Mammary epithelial cell (primary cell): ENCODE data around the gene CLINT1.

Experiments used
- EZH2 ChIP-seq: IDR thresholded peaks from 2 replicates; pipeline ENCODE4 v1.6.1; 2012; ENCODE audit warnings: low read length, inconsistent platforms, borderline replicate concordance
- TF ChIP-seq, protein P1 (sequence below), 2 donors: IDR thresholded peaks in 1 of 2; conservative IDR thresholded peaks in 1 of 2; 2 replicates each; pipeline ENCODE4 v1.5.1; 2011 to 2012; ENCODE audit warnings: inconsistent platforms in 2 of 2, low read length in 2 of 2, mild to moderate bottlenecking in 2 of 2, control low read depth in 1 of 2, low read depth in 1 of 2; ENCODE audit not compliant: insufficient read depth in 1 of 2; ENCODE audit errors: extremely low read depth in 1 of 2

DNA sequence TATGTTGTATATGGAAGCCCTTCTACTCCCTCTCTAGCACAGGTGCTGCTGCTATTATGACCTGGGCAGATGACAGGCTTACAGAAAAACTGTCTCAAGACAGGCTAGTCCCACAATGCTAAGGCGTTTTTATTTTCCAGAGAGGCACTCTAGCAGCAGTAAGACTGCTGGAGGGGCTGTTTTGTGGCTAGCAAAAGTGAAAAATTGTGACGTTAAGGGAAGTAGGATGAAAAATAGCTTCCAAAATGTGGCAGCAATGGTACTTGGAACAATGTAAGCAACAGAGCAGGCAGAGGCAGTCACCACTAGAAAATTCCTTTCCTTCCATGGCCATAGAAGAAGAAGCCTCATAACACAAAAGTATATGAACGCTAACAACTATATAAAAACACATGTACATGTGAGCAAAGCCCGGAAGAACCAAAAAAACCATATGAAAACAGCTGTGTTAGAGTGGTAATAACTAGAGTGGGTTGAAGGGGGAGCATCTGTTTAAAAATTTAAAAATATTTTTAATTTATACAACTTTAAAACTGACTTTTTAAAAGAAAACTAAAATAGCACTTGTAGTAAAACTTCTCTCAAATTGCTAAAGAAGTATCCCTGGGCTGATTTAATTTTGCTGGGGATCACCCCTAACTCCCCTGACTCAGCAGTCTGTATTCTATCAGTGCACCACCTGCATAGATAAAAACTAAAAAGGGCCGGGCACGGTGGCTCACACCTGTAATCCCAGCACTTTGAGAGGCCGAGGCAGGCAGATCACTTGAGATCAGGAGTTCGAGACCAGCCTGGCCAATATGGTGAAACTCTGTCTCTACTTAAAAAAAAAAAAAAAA, 30.6 kb downstream of the CLINT1 start:
- TF ChIP-seq, protein P1, sequence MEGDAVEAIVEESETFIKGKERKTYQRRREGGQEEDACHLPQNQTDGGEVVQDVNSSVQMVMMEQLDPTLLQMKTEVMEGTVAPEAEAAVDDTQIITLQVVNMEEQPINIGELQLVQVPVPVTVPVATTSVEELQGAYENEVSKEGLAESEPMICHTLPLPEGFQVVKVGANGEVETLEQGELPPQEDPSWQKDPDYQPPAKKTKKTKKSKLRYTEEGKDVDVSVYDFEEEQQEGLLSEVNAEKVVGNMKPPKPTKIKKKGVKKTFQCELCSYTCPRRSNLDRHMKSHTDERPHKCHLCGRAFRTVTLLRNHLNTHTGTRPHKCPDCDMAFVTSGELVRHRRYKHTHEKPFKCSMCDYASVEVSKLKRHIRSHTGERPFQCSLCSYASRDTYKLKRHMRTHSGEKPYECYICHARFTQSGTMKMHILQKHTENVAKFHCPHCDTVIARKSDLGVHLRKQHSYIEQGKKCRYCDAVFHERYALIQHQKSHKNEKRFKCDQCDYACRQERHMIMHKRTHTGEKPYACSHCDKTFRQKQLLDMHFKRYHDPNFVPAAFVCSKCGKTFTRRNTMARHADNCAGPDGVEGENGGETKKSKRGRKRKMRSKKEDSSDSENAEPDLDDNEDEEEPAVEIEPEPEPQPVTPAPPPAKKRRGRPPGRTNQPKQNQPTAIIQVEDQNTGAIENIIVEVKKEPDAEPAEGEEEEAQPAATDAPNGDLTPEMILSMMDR (conservative IDR thresholded peaks at IDR 0.05 in 1 of 2, IDR thresholded peaks at IDR 0.05 in 1 of 2; ENCODE audit: extremely low read depth in 1 of 2, insufficient read depth in 1 of 2, low read depth in 1 of 2, low read length in 2 of 2) = no peak
- TF ChIP-seq EZH2 = no peak
